Stimulated activated naive CD8-positive, alpha-beta T cell treated with anti-CD3 and anti-CD28 coated beads, Interleukin-15, amount 100 ng/mL, for 72 hours (primary cell): ENCODE results near the gene SLC26A1.

Experiments used
- ATAC-seq: fragments of 150-1000 bp; cut with Tn5 transposase; 2 replicates; pipeline ENCODE4 v1.10.0; 2021; ENCODE audit warnings: mild to moderate bottlenecking, moderate library complexity
- DNase-seq, 2 donors: peaks; one replicate each; pipeline ENCODE4 v3.0.0; 2021 to 2022
- H3K27ac Mint-ChIP-seq, 2 donors: one replicate each; pipeline ENCODE4 v1.8.0; 2022; ENCODE audit warnings: mild to moderate bottlenecking in 2 of 2, mixed read lengths in 2 of 2, moderate library complexity in 2 of 2
- H3K27me3 Mint-ChIP-seq: one replicate; pipeline ENCODE4 v1.8.0; 2022; ENCODE audit warnings: mixed read lengths
- H3K4me1 Mint-ChIP-seq: one replicate; pipeline ENCODE4 v1.8.0; 2022; ENCODE audit warnings: mild to moderate bottlenecking, mixed read lengths
- H3K4me3 Mint-ChIP-seq, 2 donors: one replicate each; pipeline ENCODE4 v1.8.0; 2022; ENCODE audit warnings: mild to moderate bottlenecking in 2 of 2, mixed read lengths in 2 of 2, moderate library complexity in 1 of 2
- H3K9me3 Mint-ChIP-seq, 2 donors: one replicate each; pipeline ENCODE4 v1.8.0; 2022; ENCODE audit warnings: mixed read lengths in 2 of 2

The SLC26A1 gene

GRCh38 chr4:1010395-1011021 is 17.3 kb upstream of the SLC26A1 start:
- H3K4me1 Mint-ChIP-seq: peaks cover 28% of the 10 kb centered on the region
- peak overlapping the region; percentile 83 to 89 for H3K4me3 Mint-ChIP-seq
- H3K9me3 Mint-ChIP-seq: peaks cover 0 to 6% of the 10 kb centered on the region in 2 donors
- DNase-seq (peak in 1 of 2 donors; percentile 89), ATAC-seq (peak; percentile 78)
- peak overlapping the region in 1 of 2 donors; percentile 78 for H3K27ac Mint-ChIP-seq
- H3K27me3 Mint-ChIP-seq: peaks cover 40% of the 10 kb centered on the region

GRCh38 chr4:1009542-1010394 is 16.6 kb upstream of the SLC26A1 start:
- DNase-seq (peak; percentile 67 to 80), ATAC-seq (peak; percentile 19)
- peaks cover 28% of the 10 kb centered on the region for H3K4me1 Mint-ChIP-seq
- no peak overlapping the region for H3K27ac Mint-ChIP-seq
- H3K27me3 Mint-ChIP-seq: peaks cover 46% of the 10 kb centered on the region
- peak overlapping the region; percentile 84 to 89 for H3K4me3 Mint-ChIP-seq
- peaks cover 0 to 6% of the 10 kb centered on the region in 2 donors for H3K9me3 Mint-ChIP-seq

- Mint-ChIP-seq H3K9me3 (peaks cover 0 to 6% of the 10 kb centered on the region in 2 donors), H3K27me3 (peaks cover 54% of the 10 kb centered on the region), H3K27ac (no peak overlapping the region), H3K4me1 (peaks cover 24% of the 10 kb centered on the region), H3K4me3 (peak overlapping the region; percentile 73 to 84)
- DNase-seq (peak; percentile 41 to 52), ATAC-seq (no peak)
Measured at GRCh38 chr4:1008840-1009541, 15.8 kb upstream of the SLC26A1 start.

- H3K27ac Mint-ChIP-seq: no peak overlapping the region
Measured at GRCh38 chr4:1006856-1007255, 13.7 kb upstream of the SLC26A1 start.

DNA sequence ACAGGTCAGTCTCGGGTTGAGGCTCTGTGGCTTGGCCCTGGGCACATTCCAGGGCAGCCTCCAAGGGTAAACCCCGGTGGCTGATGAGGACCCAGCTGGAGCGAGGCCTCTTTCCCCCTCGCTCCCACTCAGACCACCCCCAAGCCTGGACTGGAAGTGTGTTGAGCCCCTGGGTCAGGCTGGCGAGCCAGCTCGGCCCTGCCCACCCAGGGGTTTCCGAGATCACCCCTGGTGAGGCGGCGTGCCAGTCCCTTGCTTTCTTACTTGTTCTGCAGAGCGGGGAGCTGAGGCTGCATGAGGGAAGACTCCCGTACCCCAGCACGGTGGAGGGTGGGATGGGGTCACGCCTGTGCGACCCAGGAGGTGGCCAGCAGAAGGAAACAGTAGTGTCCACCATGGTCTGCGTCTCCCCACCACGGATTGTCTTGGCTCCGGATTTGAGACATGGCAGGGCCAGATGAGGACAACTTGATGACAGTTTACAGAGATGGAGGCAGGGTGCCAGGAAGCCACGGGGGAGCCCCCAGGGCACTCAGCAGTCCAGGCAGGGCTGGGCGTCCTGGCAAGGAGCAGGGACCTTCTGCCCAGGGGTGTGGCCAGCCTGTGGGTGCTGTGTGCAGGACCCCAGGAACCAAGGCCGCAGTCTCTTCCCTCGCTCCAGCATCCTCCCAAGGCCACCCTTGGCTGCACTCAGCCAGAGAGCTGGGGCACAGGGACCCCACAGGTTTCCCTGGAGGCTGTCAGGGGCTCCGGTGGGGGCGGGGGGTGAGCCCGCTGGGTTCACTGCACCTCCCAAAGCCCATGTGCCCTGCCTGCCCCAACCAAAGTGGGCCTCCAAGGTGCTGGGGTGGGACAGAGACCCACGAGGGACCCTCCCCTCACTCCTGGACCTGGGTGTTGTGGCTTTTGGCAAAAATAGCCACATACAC is 11.6 kb upstream of the SLC26A1 start:
- Mint-ChIP-seq H3K9me3 (peaks cover 0 to 6% of the 10 kb centered on the region in 2 donors), H3K4me1 (peaks cover 8% of the 10 kb centered on the region), H3K27me3 (peaks cover 90% of the 10 kb centered on the region), H3K4me3 (no peak overlapping the region), H3K27ac (no peak overlapping the region)
- ATAC-seq (no peak), DNase-seq (no peak)

More at GRCh38 chr4:1006856-1007255, 13.7 kb upstream of the SLC26A1 start:
- H3K27me3 Mint-ChIP-seq: peaks cover 70% of the 10 kb centered on the region
- H3K9me3 Mint-ChIP-seq: peaks cover 0 to 6% of the 10 kb centered on the region in 2 donors
- ATAC-seq (no peak), DNase-seq (no peak)
- peaks cover 17% of the 10 kb centered on the region for H3K4me1 Mint-ChIP-seq
- no peak overlapping the region for H3K4me3 Mint-ChIP-seq

DNA sequence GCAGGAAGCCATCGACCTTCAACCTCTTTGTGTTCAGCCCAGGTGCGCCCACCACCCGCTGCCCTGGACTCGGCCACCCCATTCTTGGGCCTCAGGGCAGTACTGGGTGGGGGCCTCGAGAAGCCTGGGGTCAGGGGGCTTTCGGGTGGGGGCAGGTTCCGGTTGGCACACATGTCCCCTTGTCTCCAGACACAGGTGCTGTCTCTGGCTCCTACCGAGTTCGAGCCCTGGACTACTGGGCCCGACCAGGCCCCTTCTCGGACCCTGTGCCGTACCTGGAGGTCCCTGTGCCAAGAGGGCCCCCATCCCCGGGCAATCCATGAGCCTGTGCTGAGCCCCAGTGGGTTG is 10.8 kb upstream of the SLC26A1 start:
- H3K4me3 Mint-ChIP-seq: no peak overlapping the region
- peaks cover 0 to 6% of the 10 kb centered on the region in 2 donors for H3K9me3 Mint-ChIP-seq
- H3K27ac Mint-ChIP-seq: no peak overlapping the region
- ATAC-seq (no peak), DNase-seq (no peak)
- H3K27me3 Mint-ChIP-seq: peaks cover 94% of the 10 kb centered on the region
- H3K4me1 Mint-ChIP-seq: peaks cover 8% of the 10 kb centered on the region

DNA sequence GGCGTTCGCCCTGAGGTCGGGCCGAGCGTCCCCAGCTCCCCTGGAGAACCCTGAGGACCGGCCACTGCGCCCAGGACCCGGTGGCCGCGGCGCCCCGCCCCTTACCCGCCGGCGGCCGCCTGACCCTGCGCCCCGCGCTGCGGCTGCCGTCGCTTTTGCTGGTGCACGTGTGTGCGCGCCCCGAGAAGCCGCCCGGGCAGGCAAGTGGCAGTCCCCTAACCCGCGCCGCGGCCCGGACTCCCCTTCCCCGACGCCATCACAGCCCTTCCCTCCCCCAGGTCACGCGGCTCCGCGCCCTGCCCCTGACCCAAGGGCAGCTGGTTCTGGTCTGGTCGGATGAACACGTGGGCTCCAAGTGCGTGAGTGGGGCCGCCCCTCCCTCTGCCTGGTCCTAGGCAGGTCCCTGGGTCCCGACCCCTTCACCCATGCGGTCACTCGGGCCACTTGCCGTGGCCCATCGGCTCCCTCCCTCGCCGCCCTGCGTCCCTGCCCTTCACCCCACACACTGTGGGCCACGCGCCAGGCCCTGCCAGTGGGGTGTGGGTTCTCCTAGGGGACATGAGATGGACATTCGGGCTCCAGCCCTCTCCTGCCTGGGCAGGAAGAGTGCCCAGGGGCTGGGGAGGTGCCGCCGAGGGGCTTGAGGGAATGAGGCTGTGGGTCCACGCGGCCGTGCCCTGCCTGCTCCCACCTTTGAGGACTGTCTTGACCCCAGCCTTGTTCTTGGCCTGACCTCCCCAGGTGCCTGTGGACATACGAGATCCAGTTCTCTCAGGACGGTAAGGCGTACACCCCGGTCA is 10.3 kb upstream of the SLC26A1 start:
- H3K4me3 Mint-ChIP-seq: peak overlapping the region in 1 of 2 donors; percentile 18
- DNase-seq (no peak), ATAC-seq (peak; percentile 31)
- peaks cover 0 to 6% of the 10 kb centered on the region in 2 donors for H3K9me3 Mint-ChIP-seq
- H3K27me3 Mint-ChIP-seq: peaks cover 94% of the 10 kb centered on the region
- no peak overlapping the region for H3K27ac Mint-ChIP-seq
- peaks cover 9% of the 10 kb centered on the region for H3K4me1 Mint-ChIP-seq

GRCh38 chr4:1002631-1003251 is 9.5 kb upstream of the SLC26A1 start:
- Mint-ChIP-seq H3K27me3 (peaks cover 94% of the 10 kb centered on the region), H3K4me1 (peaks cover 16% of the 10 kb centered on the region), H3K9me3 (peaks cover 0 to 6% of the 10 kb centered on the region in 2 donors), H3K27ac (no peak overlapping the region), H3K4me3 (no peak overlapping the region)
- DNase-seq: no peak
- ATAC-seq: peak; percentile 21

GRCh38 chr4:1002131-1002630 is 9.0 kb upstream of the SLC26A1 start:
- H3K27ac Mint-ChIP-seq: no peak overlapping the region
- ATAC-seq: no peak

GRCh38 chr4:1001561-1002130 is 8.4 kb upstream of the SLC26A1 start:
- DNase-seq (no peak), ATAC-seq (no peak)
- peaks cover 0 to 1% of the 10 kb centered on the region in 2 donors for H3K9me3 Mint-ChIP-seq

More at GRCh38 chr4:1002131-1002630, 9.0 kb upstream of the SLC26A1 start:
- peaks cover 0 to 6% of the 10 kb centered on the region in 2 donors for H3K9me3 Mint-ChIP-seq
- no peak for DNase-seq
- peaks cover 17% of the 10 kb centered on the region for H3K4me1 Mint-ChIP-seq
- peaks cover 91% of the 10 kb centered on the region for H3K27me3 Mint-ChIP-seq
- peak overlapping the region in 1 of 2 donors; percentile 37 for H3K4me3 Mint-ChIP-seq

GRCh38 chr4:1000686-1001260 is 7.6 kb upstream of the SLC26A1 start:
- DNase-seq (no peak), ATAC-seq (peak; percentile 33)
- peaks cover 21% of the 10 kb centered on the region for H3K4me1 Mint-ChIP-seq
- peak overlapping the region in 1 of 2 donors; percentile 78 for H3K27ac Mint-ChIP-seq
- H3K9me3 Mint-ChIP-seq: no peaks in the 10 kb centered on the region
- H3K27me3 Mint-ChIP-seq: peaks cover 91% of the 10 kb centered on the region
- no peak overlapping the region for H3K4me3 Mint-ChIP-seq

More at GRCh38 chr4:1001561-1002130, 8.4 kb upstream of the SLC26A1 start:
- Mint-ChIP-seq H3K4me1 (peaks cover 21% of the 10 kb centered on the region), H3K27me3 (peaks cover 91% of the 10 kb centered on the region), H3K27ac (no peak overlapping the region), H3K4me3 (no peak overlapping the region)

DNA sequence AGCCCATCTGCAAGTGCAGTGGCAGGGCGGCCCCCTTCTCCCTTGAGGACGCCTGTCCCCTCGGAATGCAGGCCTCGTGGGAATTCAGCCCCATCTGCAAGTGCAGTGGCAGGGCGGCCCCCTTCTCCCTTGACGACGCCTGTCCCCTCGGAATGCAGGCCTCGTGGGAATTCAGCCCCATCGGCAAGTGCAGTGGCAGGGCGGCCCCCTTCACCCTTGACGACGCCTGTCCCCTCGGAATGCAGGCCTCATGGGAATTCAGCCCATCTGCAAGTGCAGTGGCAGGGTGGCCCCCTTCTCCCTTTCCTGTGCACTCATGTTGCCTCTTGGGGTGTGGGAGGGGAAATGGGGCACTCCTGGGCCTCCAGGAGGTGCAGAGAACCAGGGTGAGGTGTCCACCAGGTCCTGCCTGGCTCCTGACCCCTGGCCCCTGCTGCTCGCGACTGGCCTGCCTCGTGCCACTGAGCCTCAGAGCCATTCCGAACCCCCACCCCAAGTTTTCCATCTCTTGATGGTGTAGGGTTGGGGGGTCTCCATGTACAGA is 6.8 kb upstream of the SLC26A1 start:
- ATAC-seq (no peak), DNase-seq (no peak)
- H3K9me3 Mint-ChIP-seq: no peaks in the 10 kb centered on the region
- H3K27ac Mint-ChIP-seq: no peak overlapping the region
- no peak overlapping the region for H3K4me3 Mint-ChIP-seq
- H3K27me3 Mint-ChIP-seq: peaks cover 89% of the 10 kb centered on the region
- H3K4me1 Mint-ChIP-seq: peaks cover 21% of the 10 kb centered on the region
